GM19239 (cell line): Measurements from ENCODE around the gene GNG12.
"Not testable (repeated sequence)": the region's sequence is repeated elsewhere in the genome, so short reads cannot be mapped to it uniquely, and the experiment has no call there.

Experiments used
- DNase-seq: peaks from one replicate; pipeline ENCODE4 v3.0.0; 2011; ENCODE audit warnings: low spot score; ENCODE audit not compliant: insufficient read length
- FAIRE-seq: peaks from 2 replicates; lab custom pipeline; 2011; peaks lifted over from hg19 to GRCh38; lab: Jason Lieb, UNC

The GNG12 gene

DNA sequence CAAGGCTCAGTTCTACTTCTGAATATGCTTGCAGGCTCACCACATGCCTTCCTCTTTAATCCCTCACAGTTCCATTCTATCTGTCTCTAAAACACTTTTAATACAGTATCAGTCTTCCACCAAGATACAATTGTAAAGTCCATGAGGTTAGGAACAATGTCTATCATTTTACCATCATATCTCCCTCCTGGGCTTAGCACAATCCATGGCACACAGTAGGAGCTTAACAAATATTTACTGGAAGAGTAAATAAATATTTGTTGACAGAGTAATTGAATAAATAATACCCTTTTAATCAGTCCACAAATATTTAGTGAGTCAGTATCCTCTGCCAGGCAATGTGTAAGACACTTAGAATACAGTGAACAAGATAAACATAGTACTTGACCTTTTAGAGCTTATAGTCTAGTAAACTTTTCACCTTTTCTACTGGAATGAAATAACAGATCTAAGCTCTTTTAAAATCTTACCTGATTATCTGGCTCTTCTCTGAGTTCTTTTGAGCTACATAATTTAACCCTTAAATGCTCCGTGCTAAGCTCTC, 160.9 kb downstream of the GNG12 start:
- peak; percentile 23 for FAIRE-seq
- no peak for DNase-seq

DNA sequence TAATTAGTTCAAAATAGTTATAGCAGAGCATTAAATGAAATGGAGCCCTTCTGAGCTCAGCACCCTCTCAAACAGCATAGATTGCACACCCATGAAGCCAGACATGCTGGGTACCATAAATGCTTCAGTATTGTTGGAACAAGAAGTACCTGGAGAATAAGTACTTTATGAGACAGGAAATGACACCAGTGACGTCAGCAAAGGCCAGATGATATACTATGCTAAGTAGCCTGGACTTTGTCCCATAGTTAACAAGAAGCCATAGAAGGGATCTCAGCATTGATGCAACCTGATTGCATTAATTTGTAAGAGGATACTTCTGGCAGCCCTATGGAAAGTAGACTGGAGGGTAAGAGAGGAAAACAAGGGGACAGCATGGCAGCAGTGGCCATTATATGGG, 164.6 kb downstream of the GNG12 start:
- no peak for FAIRE-seq
- no peak for DNase-seq

DNA sequence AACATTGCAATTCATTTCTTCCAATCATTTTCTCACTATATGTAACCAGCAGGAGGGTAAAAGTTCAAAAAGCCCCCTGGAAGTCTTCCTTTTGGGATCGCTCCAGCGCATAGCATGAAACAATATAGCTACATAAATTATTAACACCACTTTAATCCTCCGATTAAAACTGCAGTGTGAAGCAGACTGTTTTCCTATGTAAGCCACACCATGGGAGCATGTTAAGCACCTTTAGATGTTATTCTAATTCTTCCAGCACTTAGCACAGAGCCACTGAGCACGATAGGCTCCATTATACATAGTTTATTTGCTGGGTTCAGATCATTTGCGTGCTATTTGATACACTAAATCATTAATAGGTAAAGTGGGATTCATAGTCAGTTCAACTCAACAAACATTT, 166.6 kb downstream of the GNG12 start:
- no peak for DNase-seq
- no peak for FAIRE-seq

DNA sequence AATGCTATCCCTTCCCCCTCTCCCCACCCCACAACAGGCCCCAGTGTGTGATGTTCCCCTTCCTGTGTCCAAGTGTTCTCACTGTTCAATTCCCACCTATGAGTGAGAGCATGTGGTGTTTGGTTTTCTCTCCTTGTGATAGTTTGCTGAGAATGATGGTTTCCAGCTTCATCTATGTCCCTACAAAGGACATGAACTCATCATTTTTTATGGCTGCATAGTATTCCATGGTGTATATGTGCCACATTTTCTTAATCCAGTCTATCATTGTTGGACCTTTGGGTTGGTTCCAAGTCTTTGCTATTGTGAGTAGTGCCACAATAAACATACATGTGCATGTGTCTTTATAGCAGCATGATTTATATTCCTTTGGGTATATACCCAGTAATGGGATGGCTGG, 168.0 kb downstream of the GNG12 start:
- not testable (repeated sequence) for FAIRE-seq, DNase-seq

DNA sequence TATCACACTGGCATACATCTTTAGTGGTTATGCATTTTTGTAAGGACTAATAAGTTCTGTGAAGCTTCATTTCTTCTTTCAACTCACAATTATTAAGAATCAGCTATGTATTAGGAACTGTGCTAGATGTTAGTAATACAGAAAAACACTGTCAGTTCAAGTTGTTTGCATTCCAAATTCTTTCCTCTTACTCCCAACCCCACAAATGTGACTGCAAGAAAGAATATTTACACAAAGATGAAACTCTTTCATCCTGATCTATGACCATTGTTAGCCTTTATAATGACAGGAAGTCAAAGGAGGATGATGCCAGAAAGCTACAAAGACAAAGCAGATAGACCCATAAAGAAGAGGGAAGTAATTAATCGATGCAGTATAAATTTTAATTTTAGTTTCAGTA, 169.2 kb downstream of the GNG12 start:
- no peak for DNase-seq
- no peak for FAIRE-seq

DNA sequence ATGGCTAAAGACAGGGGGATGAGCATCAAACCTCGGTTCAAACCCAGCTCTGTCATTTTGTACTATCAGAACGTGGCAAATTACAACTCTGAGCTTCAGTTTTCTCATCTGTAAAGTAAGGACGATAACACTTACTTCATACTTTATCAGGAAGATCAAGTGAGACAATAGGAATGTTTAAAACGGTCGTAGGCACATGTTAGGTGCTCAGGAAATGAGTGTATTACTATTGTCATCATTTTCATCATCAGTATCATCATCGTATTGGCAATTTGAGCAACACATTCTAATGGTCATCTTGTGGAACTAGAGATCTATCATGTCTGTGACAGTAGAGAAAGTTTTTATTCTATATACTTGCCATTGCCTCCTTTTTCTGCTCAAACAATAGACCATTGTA, 170.4 kb downstream of the GNG12 start:
- no peak for DNase-seq
- no peak for FAIRE-seq

DNA sequence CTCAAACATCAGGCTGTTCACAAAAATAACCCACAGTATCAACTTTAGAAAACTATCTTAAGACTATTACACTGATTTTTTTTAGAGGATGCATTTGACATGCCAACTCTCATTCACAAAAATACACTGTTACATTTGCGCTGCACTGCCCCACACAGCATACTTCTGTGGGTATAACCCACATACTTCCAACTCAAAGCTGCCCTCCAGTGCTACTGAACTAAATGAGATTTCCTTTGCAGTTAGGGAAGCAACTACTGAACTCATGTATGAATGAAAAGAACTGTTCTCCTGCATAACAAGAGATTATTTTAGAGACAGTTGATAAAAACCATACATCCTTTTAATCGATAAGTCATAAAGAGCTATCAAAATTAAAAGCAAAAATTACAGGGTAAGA, 174.0 kb downstream of the GNG12 start:
- FAIRE-seq (no peak), DNase-seq (no peak)

DNA sequence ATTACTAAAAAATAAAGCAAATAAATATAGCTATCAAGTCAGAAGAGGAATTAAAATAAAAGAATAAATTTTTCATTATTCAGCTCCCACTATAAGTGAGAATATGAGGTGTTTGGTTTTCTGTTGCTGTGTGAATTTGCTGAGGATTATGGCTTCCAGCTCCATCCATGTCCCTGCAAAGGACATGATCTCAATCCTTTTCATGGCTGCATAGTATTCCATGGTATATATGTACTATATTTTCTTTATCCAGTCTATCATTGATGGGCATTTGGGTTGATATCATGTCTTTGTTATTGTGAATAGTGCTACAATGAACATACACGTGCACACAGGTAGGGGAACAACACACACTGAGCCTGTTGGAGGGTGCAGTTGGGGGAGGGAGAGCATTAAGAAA, 176.1 kb downstream of the GNG12 start:
- DNase-seq, FAIRE-seq: not testable (repeated sequence)

DNA sequence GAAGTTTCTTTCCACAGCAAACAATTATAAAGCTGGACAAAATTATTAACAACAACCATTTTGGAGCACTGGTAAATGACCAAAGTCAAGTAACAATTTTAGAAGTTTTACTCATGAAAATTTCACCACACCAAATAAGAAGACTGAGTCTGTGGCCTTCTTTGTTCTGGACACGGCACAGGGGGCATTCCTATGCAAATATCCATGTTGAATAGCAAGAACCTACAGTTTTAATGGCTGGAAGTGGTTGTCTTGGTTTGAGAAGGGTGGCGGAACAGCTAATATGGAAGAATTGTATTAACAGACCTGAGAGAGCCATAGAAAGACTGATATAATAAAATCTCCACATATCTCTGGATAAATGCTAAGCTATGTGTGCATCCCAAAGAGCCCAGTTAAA, 177.7 kb downstream of the GNG12 start:
- FAIRE-seq, result no peak
- DNase-seq, result no peak

DNA sequence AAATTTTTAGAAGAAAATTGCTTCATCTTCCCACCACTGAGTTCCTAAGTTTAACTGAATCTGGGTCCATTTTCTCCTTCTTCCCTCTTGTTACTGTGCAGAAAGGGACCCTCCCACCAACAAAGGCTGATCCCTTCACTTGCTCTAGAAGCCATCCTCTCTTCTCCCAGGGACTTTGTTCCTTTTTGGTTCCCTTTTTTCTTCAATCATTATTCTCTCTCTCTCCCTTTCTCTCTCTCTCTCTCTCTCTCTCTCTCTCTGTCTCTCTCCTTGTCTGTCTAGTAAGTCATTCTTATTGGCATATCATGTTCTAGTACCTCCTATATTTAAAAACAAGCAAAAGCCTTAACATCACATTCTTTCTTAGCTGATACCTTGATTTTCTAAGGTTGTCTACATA, 180.0 kb downstream of the GNG12 start:
- no peak for FAIRE-seq

DNA sequence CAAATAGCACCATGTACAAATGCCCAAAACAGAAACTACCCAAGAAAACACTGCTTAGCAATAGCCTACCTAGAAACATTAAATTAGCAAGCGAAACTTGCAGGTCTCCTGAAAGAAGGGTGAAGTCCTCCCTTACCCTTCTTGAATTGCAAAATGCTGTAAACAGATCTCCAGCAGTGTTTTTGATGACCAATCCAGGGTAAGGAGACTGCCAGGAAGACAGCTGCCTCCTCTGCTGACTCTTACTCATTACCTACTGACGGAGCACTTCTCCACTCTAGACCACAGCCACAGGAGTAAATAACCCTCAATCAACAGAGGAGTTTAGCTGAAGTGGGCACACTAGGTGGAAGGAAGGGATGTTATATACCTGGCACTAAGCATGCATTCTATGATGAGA, 180.5 kb downstream of the GNG12 start:
- FAIRE-seq (no peak), DNase-seq (no peak)

More for the DNA sequence above, 180.0 kb downstream of the GNG12 start:
- DNase-seq, result no peak
